DOHH2 (cell line): ENCODE data around the gene PPP2R2C.

Experiments used
- H3F3A ChIP-seq: fragments of 200-600 bp; sonication (generic), shearing (Covaris generic); 2 replicates; pipeline ENCODE4 v1.6.0; 2016; ENCODE audit warnings: antibody characterized with exemption, mild to moderate bottlenecking; ENCODE audit not compliant: control insufficient read depth, insufficient read depth
- H3K27ac ChIP-seq: fragments of 200-600 bp; sonication (generic); 2 replicates; pipeline ENCODE4 v1.5.1; 2014; ENCODE audit warnings: low read depth, mild to moderate bottlenecking, low read length, moderate library complexity
- H3K27me3 ChIP-seq: fragments of 200-600 bp; sonication (generic); 2 replicates; pipeline ENCODE4 v1.6.1; 2014; ENCODE audit warnings: mild to moderate bottlenecking, low read length, mixed read lengths; ENCODE audit not compliant: control insufficient read depth
- H3K36me3 ChIP-seq: fragments of 200-600 bp; sonication (generic); 2 replicates; pipeline ENCODE4 v1.6.1; 2014; ENCODE audit warnings: mild to moderate bottlenecking, low read length, moderate library complexity, mixed read lengths; ENCODE audit not compliant: control insufficient read depth
- H3K4me1 ChIP-seq: fragments of 200-600 bp; sonication (generic); 2 replicates; pipeline ENCODE4 v1.6.1; 2014; ENCODE audit warnings: mild to moderate bottlenecking, low read length, mixed read lengths; ENCODE audit not compliant: control insufficient read depth
- H3K4me2 ChIP-seq: fragments of 200-600 bp; sonication (generic); 2 replicates; pipeline ENCODE4 v1.6.0; 2014; ENCODE audit warnings: mild to moderate bottlenecking, low read length, moderate library complexity
- H3K4me3 ChIP-seq: fragments of 200-600 bp; sonication (generic); 2 replicates; pipeline ENCODE4 v1.5.1; 2014; ENCODE audit warnings: mild to moderate bottlenecking, low read length, mixed read lengths
- H3K79me2 ChIP-seq: fragments of 200-600 bp; sonication (generic); 2 replicates; pipeline ENCODE4 v1.6.1; 2014; ENCODE audit warnings: mild to moderate bottlenecking, low read length, mixed read lengths; ENCODE audit not compliant: control insufficient read depth
- H3K9me2 ChIP-seq: fragments of 200-600 bp; sonication (generic); replicated peaks from 2 replicates; pipeline ENCODE4 v1.6.1; 2014; ENCODE audit warnings: mild to moderate bottlenecking, low read length, mixed read lengths; ENCODE audit not compliant: control insufficient read depth
- H3K9me3 ChIP-seq: fragments of 200-600 bp; sonication (generic); 2 replicates; pipeline ENCODE4 v1.6.1; 2014; ENCODE audit warnings: antibody characterized with exemption, low read length, mixed read lengths; ENCODE audit not compliant: control insufficient read depth, insufficient read depth
- H4K20me1 ChIP-seq: fragments of 200-600 bp; sonication (generic); 2 replicates; pipeline ENCODE4 v1.6.0; 2014; ENCODE audit warnings: low read depth, mild to moderate bottlenecking, antibody characterized with exemption, low read length, moderate library complexity; ENCODE audit not compliant: control insufficient read depth, insufficient read depth
- CTCF ChIP-seq: fragments of 200-600 bp; sonication (generic); IDR thresholded peaks from one replicate; pipeline ENCODE4 v1.5.1; 2014; ENCODE audit warnings: antibody characterized with exemption, mild to moderate bottlenecking, low read depth, low read length; ENCODE audit not compliant: poor library complexity, severe bottlenecking
- EZH2phosphoT487 ChIP-seq: fragments of 200-600 bp; sonication (generic); IDR thresholded peaks from 2 replicates; pipeline ENCODE4 v1.6.1; 2017; ENCODE audit warnings: borderline replicate concordance, mild to moderate bottlenecking, antibody characterized with exemption, low read length, moderate library complexity, mixed read lengths

PPP2R2C gene

DNA sequence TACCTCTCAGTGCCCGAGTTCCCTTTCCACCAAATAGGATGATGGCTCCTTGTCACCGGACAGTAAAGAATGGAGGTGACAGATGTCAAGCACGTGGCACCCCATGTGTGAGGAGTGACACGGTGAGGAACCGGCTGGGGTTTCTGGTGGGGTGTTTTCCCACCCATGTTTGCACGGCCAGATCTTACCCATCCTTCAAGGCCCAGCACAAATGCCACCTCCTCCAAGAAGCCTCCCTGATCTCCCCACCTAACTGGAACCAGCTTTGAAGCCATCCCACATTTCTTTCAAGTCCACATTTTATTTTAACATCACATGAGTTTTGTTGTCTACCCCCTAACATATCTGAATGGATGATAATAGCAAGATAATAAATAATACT lies 139.8 kb downstream of the PPP2R2C start:
- Histone ChIP-seq H3K36me3 (no peaks in the 10 kb centered on the region), H3K79me2 (no peaks in the 10 kb centered on the region), H3F3A (no peaks in the 10 kb centered on the region), H3K4me1 (no peaks in the 10 kb centered on the region), H3K4me3 (no peak overlapping the region), H3K9me2 (no peaks in the 10 kb centered on the region), H3K4me2 (no peak overlapping the region), H3K27ac (no peak overlapping the region), H3K27me3 (no peaks in the 10 kb centered on the region), H3K9me3 (no peaks in the 10 kb centered on the region), H4K20me1 (no peaks in the 10 kb centered on the region)
- TF ChIP-seq CTCF (no peak), EZH2phosphoT487 (no peak)

DNA sequence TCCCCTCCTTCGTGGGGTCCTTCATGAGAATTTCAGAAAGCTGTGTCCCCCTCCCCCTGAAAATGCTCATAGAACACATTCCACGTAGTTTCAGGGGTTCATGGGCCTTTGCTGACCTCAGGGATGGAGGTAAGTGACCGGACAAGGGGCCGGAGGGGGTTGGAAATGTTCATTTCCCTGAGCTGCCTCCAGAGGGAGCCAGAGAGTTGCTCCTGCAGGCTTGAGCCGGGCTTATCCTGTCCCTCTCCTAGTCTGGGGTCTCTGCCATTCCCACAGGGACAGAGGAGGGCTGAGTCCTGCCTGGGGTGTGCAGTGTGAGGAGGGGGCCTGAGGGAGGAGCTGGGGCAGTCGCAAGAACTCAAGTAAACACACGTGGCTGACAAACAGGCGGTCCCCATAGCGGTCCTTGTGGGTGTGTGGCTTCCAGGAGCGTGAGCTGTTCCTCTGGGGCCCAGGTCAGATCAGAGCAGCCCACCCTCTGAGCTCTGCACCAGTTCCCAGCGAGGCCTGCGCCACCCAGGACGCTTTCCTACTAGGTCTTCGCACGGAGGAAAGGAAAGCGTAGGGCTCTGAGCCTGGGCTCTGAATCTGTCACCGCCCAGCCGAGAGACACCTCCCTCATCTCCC lies 140.3 kb downstream of the PPP2R2C start:
- no peak overlapping the region for H3K4me2 ChIP-seq
- H3K36me3 ChIP-seq: no peaks in the 10 kb centered on the region
- no peaks in the 10 kb centered on the region for H3K9me2 ChIP-seq
- H3K27me3 ChIP-seq: no peaks in the 10 kb centered on the region
- TF ChIP-seq CTCF (peak; percentile 87), EZH2phosphoT487 (no peak)
- no peaks in the 10 kb centered on the region for H4K20me1 ChIP-seq
- no peaks in the 10 kb centered on the region for H3F3A ChIP-seq
- H3K79me2 ChIP-seq: no peaks in the 10 kb centered on the region
- no peaks in the 10 kb centered on the region for H3K9me3 ChIP-seq
- H3K4me3 ChIP-seq: no peak overlapping the region
- H3K27ac ChIP-seq: no peak overlapping the region
- no peaks in the 10 kb centered on the region for H3K4me1 ChIP-seq

DNA sequence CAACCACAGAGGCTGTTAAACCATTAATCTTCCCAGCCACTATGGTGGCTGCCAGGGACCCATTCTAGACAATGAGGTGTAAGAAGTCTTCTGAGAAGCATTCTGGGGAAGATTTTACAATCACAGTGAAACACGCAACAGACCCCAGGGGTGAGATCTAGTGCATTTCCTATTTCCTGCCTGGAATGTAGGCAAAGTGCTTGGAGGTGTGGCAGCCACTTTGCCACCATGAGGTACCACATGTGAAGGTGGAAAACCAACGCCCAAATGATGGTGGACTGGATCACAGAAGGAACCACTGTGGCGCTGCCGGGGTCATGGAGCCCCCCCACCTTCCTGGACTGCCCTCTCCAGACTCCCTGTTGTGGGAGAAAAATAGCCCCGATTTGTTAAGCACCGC lies 140.9 kb downstream of the PPP2R2C start:
- Histone ChIP-seq H3F3A (no peaks in the 10 kb centered on the region), H3K79me2 (no peaks in the 10 kb centered on the region), H3K4me2 (no peak overlapping the region), H3K9me3 (no peaks in the 10 kb centered on the region), H3K36me3 (no peaks in the 10 kb centered on the region), H3K27me3 (no peaks in the 10 kb centered on the region), H3K27ac (no peak overlapping the region), H4K20me1 (no peaks in the 10 kb centered on the region), H3K9me2 (no peaks in the 10 kb centered on the region), H3K4me1 (no peaks in the 10 kb centered on the region), H3K4me3 (no peak overlapping the region)
- TF ChIP-seq CTCF (no peak), EZH2phosphoT487 (no peak)
